IPS DF 6.9 (cell line): ENCODE results near the gene C12orf75.

Experiments used
- DNase-seq: peaks from one replicate; pipeline ENCODE4 v3.0.0-alpha.2; 2013; ENCODE audit warnings: low read depth, low spot score
- H3K27ac ChIP-seq: one replicate; pipeline ENCODE4 v1.5.1; 2013; ENCODE audit warnings: low read length, control low read depth
- H3K27me3 ChIP-seq: 2 replicates; pipeline ENCODE4 v1.6.1; 2013; ENCODE audit warnings: mild to moderate bottlenecking, low read length; ENCODE audit not compliant: control insufficient read depth, insufficient read depth
- H3K36me3 ChIP-seq: 2 replicates; pipeline ENCODE4 v1.6.1; 2013; ENCODE audit warnings: low read length; ENCODE audit not compliant: control insufficient read depth, insufficient read depth
- H3K4me1 ChIP-seq: 2 replicates; pipeline ENCODE4 v1.6.1; 2013; ENCODE audit warnings: low read length; ENCODE audit not compliant: control insufficient read depth, insufficient read depth
- H3K4me3 ChIP-seq: 2 replicates; pipeline ENCODE4 v1.5.1; 2013; ENCODE audit warnings: mild to moderate bottlenecking, low read length
- H3K9me3 ChIP-seq: 2 replicates; pipeline ENCODE4 v1.6.1; 2013; ENCODE audit warnings: low read length, inconsistent platforms; ENCODE audit not compliant: control insufficient read depth, insufficient read depth
- WGBS: extraction: QIAGEN DNeasy Blood & Tissue Kit; methylation state at CpG from one replicate; pipeline ENCODE4 v1.1.7; 2013; ENCODE audit warnings: mixed read lengths, missing lambda C conversion rate; ENCODE audit not compliant: insufficient read length, insufficient coverage; 5-methylcytosine and 5-hydroxymethylcytosine counted together

The C12orf75 gene

GRCh38 chr12:105368047-105368646, 37.7 kb downstream of the C12orf75 start:
- Histone ChIP-seq H3K9me3 (no peaks in the 10 kb centered on the region), H3K4me1 (no peaks in the 10 kb centered on the region), H3K27ac (no peak overlapping the region), H3K27me3 (no peaks in the 10 kb centered on the region), H3K36me3 (no peaks in the 10 kb centered on the region), H3K4me3 (no peak overlapping the region)
- no peak for DNase-seq
- WGBS = no CpG with 5 or more reads among the region's 6 CpGs

GRCh38 chr12:105369014-105369413, 38.5 kb downstream of the C12orf75 start:
- Histone ChIP-seq H3K4me1 (no peaks in the 10 kb centered on the region), H3K27ac (no peak overlapping the region), H3K36me3 (no peaks in the 10 kb centered on the region), H3K27me3 (no peaks in the 10 kb centered on the region), H3K9me3 (no peaks in the 10 kb centered on the region), H3K4me3 (no peak overlapping the region)
- DNase-seq = no peak
- 100% methylated on average over 1 of the region's 3 CpGs for WGBS

GRCh38 chr12:105374303-105374702, 43.8 kb downstream of the C12orf75 start:
- no peaks in the 10 kb centered on the region for H3K9me3 ChIP-seq
- no peaks in the 10 kb centered on the region for H3K36me3 ChIP-seq
- DNase-seq = no peak
- H3K4me3 ChIP-seq = no peak overlapping the region
- no peaks in the 10 kb centered on the region for H3K27me3 ChIP-seq
- no peaks in the 10 kb centered on the region for H3K4me1 ChIP-seq
- WGBS = no CpG with 5 or more reads among the region's 1 CpG
- no peak overlapping the region for H3K27ac ChIP-seq

GRCh38 chr12:105377077-105377476, 46.6 kb downstream of the C12orf75 start:
- DNase-seq = no peak
- H3K9me3 ChIP-seq = no peaks in the 10 kb centered on the region
- no peaks in the 10 kb centered on the region for H3K36me3 ChIP-seq
- H3K27me3 ChIP-seq = no peaks in the 10 kb centered on the region
- H3K4me3 ChIP-seq = no peak overlapping the region
- H3K27ac ChIP-seq = no peak overlapping the region
- no peaks in the 10 kb centered on the region for H3K4me1 ChIP-seq
- WGBS = no CpG with 5 or more reads among the region's 4 CpGs

GRCh38 chr12:105378911-105379310, 48.4 kb downstream of the C12orf75 start:
- Histone ChIP-seq H3K36me3 (no peaks in the 10 kb centered on the region), H3K4me1 (no peaks in the 10 kb centered on the region), H3K27ac (no peak overlapping the region), H3K27me3 (no peaks in the 10 kb centered on the region), H3K4me3 (no peak overlapping the region), H3K9me3 (no peaks in the 10 kb centered on the region)
- WGBS = no CpG with 5 or more reads among the region's 7 CpGs
- no peak for DNase-seq

GRCh38 chr12:105382771-105383622, 52.5 kb downstream of the C12orf75 start:
- Histone ChIP-seq H3K4me1 (0 out of 2 replicates have a peak, but pooled peaks cover 1% of the 10 kb centered on the region), H3K36me3 (no peaks in the 10 kb centered on the region), H3K9me3 (no peaks in the 10 kb centered on the region), H3K27me3 (no peaks in the 10 kb centered on the region; the same call in 1 of the 2 replicates), H3K4me3 (no peak overlapping the region), H3K27ac (no peak overlapping the region)
- WGBS = no CpG with 5 or more reads among the region's 18 CpGs
- DNase-seq = peak; percentile 29

- Histone ChIP-seq H3K9me3 (no peaks in the 10 kb centered on the region), H3K4me1 (0 out of 2 replicates have a peak, but pooled peaks cover 1% of the 10 kb centered on the region), H3K27ac (no peak overlapping the region), H3K36me3 (no peaks in the 10 kb centered on the region), H3K4me3 (no peak overlapping the region), H3K27me3 (no peaks in the 10 kb centered on the region; the same call in 1 of the 2 replicates)
- no peak for DNase-seq
- WGBS = no CpG with 5 or more reads among the region's 6 CpGs
These were observed 53.7 kb downstream of the C12orf75 start for GRCh38 chr12:105384220-105384619.

GRCh38 chr12:105384916-105385535, 54.5 kb downstream of the C12orf75 start:
- Histone ChIP-seq H3K4me1 (0 out of 2 replicates have a peak, but pooled peaks cover 1% of the 10 kb centered on the region), H3K36me3 (no peaks in the 10 kb centered on the region), H3K9me3 (no peaks in the 10 kb centered on the region), H3K27ac (no peak overlapping the region), H3K4me3 (no peak overlapping the region), H3K27me3 (no peaks in the 10 kb centered on the region; the same call in 1 of the 2 replicates)
- WGBS = no CpG with 5 or more reads among the region's 6 CpGs
- DNase-seq = no peak

- no peak overlapping the region for H3K4me3 ChIP-seq
- H3K4me1 ChIP-seq = 0 out of 2 replicates have a peak, but pooled peaks cover 1% of the 10 kb centered on the region
- H3K27me3 ChIP-seq = no peaks in the 10 kb centered on the region; the same call in 1 of the 2 replicates
- no peak for DNase-seq
- no CpG with 5 or more reads among the region's 3 CpGs for WGBS
- no peak overlapping the region for H3K27ac ChIP-seq
- no peaks in the 10 kb centered on the region for H3K9me3 ChIP-seq
- no peaks in the 10 kb centered on the region for H3K36me3 ChIP-seq
These were observed 55.9 kb downstream of the C12orf75 start for GRCh38 chr12:105386431-105386830.

- WGBS = no CpG with 5 or more reads among the region's 1 CpG
- H3K4me1 ChIP-seq = 0 out of 2 replicates have a peak, but pooled peaks cover 1% of the 10 kb centered on the region
- H3K9me3 ChIP-seq = no peaks in the 10 kb centered on the region
- no peaks in the 10 kb centered on the region; the same call in 1 of the 2 replicates for H3K27me3 ChIP-seq
- DNase-seq = no peak
- H3K27ac ChIP-seq = no peak overlapping the region
- no peak overlapping the region for H3K4me3 ChIP-seq
- no peaks in the 10 kb centered on the region for H3K36me3 ChIP-seq
These were observed 60.7 kb downstream of the C12orf75 start for GRCh38 chr12:105391231-105391630.
